ENCODE measurements around the gene CHMP2B.

Gene CHMP2B

DNA sequence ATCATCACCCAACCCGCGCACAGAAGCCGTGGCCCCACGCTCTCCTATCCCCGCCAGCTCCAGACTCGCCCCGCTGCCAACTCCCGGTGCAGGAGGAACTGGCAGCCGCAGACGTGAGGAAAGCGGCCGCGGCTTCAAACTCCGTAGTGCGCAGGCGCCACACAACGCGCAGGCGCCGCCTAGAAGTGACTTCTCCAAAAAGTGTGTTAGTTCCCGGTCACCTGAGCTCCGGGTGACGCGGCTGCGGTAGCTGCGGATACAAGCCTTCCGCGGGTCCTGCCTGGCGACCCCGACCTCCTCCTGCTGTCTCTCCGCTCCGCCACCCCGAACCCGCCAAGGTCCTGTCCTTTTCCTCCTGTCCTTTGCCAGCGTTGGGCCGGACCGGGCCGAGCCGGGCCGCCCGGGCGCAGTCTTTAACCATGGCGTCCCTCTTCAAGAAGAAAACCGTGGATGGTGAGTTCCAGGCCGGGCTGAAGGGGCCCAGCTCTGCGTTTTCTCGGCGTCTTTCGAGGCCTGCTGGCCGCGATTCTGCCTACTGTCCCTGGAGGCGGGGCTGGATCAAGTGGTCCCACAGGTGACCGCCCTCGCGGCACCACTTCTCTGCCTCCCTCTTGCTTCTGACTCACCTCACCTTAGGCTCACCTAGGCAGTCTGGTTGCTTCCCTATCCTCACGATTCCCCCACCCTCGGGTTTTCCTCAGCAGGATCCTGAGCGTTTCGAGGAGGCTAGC, at the start of gene CHMP2B:
Gene CHMP2B (plus strand): TSS at position 206 of the 731 bp plus-strand sequence. CDS start 214 bp downstream, at position 420.
- H3K4me3 ChIP-seq (ENCODE audit: low read length), result peak within 1 kb of the TSS; percentile 77
- TF ChIP-seq ZNF274 (IDR thresholded peaks at IDR 0.05; ENCODE audit: low read depth, low read length), result no peak

DNA sequence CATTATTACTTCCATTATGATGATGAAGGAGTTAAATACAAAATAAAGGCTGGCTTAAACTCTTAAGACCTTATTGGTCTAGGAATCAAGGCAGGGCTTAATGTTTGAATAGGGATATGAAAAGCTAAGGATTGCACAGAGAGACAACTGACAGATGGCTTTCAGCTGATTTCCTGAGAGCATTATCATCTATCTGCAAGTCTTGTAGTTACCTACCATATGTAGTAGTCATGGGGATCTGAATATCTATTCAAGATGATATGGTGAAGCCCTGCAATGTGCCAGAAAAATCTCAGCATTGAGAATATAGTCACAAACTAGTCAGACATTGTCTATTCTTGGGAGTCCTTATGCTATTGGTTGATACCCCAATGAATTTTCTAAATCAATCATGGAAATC, 47.5 kb upstream of the CHMP2B start:
- no peak for TF ChIP-seq ZNF274 (IDR thresholded peaks at IDR 0.05; ENCODE audit: low read depth, low read length)
- H3K4me3 ChIP-seq (ENCODE audit: low read length), result no peak overlapping the region

DNA sequence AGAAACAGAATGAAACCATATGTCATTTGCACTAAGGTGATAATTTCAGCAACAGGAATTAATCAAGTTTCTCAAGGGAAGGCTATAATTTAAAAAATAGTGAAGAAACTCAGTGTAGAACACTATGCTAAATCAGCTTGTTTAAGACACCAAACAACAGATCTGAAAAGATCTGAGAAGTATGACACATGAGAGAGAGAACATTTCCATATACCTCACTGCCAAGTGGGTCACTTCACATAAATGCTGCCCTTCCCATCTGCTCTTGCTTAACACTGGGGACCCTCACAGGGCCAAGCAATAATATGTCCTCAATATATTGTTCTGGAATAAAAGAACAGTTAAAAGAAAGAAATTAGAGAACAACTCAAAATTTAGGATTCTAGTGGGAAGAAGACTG, 45.6 kb upstream of the CHMP2B start:
- H3K4me3 ChIP-seq (ENCODE audit: low read length), result no peak overlapping the region
- no peak for TF ChIP-seq ZNF274 (IDR thresholded peaks at IDR 0.05; ENCODE audit: low read depth, low read length)

DNA sequence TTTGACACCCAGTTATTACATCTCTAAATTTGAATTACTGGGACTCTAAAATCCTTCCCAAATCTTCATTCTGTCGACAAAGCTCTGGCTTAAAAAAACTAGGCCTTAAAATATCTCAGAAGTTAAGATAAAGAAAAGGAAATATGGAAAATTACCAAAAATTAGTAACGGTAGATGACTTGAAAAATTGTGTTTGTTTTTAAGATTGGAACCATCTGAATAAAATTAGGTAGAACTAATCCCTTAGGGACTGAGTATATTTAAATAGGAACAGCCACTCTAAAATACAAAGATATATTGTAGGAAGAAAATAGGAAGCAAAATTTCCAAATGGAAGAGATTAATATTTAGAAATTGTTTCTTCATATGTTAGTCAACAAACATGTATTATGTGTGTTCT, 45.1 kb upstream of the CHMP2B start:
- no peak for TF ChIP-seq ZNF274 (IDR thresholded peaks at IDR 0.05; ENCODE audit: low read depth, low read length)
- no peak overlapping the region for H3K4me3 ChIP-seq (ENCODE audit: low read length)

DNA sequence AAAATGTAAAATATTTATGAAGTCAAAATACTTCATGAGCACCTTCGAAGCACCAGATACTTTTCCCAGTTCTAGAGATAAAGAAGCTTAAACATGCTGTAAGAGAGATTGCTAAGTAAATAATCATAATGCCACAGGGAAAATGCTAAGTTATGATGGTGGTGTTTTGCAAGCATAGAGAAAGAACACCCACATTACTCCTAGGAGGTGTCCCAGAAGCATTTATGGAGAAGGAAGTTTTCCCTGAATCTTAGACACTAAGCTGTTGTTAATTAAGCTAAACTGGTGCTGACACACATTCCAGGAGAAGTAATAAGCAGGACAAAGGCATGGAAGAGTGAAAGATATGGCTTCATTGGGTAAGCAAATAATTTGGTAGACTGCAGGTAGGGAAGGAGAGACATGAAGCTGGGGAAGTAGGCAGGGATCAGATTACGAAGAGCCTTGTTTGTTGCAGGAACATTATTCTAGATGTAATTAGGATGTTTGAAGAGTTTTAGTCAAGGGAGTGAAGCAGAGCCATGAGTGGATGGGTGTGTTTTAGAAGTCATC, 40.4 kb upstream of the CHMP2B start:
- H3K4me3 ChIP-seq (ENCODE audit: low read length), result no peak overlapping the region
- TF ChIP-seq ZNF274 (IDR thresholded peaks at IDR 0.05; ENCODE audit: low read depth, low read length), result no peak

GRCh38 chr3:87191175-87191574, 35.9 kb upstream of the CHMP2B start:
- no peak for TF ChIP-seq ZNF274 (IDR thresholded peaks at IDR 0.05; ENCODE audit: low read depth, low read length)

DNA sequence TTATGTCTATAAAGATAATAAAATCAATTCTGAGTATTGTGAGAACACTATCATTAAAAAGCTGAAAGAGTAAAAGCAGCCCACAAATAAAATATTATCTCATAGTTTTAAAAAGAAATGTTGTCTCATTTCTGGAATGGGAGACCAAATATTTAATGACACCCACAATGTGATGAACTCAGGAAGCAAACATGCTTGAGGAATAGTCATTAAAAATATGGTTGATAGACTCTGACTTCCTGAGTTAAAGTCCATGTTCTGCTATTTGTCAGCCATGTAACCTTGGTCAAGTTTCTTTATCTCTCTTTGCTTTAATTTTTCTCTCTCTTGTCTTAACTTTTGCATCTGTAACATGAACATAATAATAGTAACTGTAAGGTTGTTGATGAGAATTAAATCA, 35.5 kb upstream of the CHMP2B start:
- no peak overlapping the region for H3K4me3 ChIP-seq (ENCODE audit: low read length)
- TF ChIP-seq ZNF274 (IDR thresholded peaks at IDR 0.05; ENCODE audit: low read depth, low read length), result no peak

More at GRCh38 chr3:87191175-87191574, 35.9 kb upstream of the CHMP2B start:
- H3K4me3 ChIP-seq (ENCODE audit: low read length), result no peak overlapping the region

GRCh38 chr3:87196879-87197278, 30.2 kb upstream of the CHMP2B start:
- no peak overlapping the region for H3K4me3 ChIP-seq (ENCODE audit: low read length)
- no peak for TF ChIP-seq ZNF274 (IDR thresholded peaks at IDR 0.05; ENCODE audit: low read depth, low read length)

DNA sequence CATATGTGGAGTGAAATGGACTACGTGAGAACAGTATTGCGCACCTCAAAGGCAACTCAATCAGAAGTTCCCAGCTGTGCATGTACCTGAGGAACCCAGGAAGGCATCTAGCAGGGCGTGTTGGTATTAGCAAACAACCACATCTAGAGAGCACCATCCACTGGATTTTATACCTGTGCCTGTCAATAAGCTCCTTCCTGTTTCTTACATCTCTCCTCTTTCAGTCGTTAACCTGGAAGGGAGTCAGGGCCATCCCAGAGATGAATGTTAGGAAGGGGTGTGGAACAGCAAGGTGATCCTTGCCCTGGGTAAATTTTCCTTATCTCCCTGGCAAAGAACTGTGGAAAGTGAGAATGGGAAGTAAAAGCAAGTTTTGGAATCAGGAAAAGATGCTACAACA, 29.6 kb upstream of the CHMP2B start:
- no peak for TF ChIP-seq ZNF274 (IDR thresholded peaks at IDR 0.05; ENCODE audit: low read depth, low read length)
- H3K4me3 ChIP-seq (ENCODE audit: low read length), result no peak overlapping the region

GRCh38 chr3:87198774-87199173, 28.3 kb upstream of the CHMP2B start:
- no peak overlapping the region for H3K4me3 ChIP-seq (ENCODE audit: low read length)
- TF ChIP-seq ZNF274 (IDR thresholded peaks at IDR 0.05; ENCODE audit: low read depth, low read length), result no peak

DNA sequence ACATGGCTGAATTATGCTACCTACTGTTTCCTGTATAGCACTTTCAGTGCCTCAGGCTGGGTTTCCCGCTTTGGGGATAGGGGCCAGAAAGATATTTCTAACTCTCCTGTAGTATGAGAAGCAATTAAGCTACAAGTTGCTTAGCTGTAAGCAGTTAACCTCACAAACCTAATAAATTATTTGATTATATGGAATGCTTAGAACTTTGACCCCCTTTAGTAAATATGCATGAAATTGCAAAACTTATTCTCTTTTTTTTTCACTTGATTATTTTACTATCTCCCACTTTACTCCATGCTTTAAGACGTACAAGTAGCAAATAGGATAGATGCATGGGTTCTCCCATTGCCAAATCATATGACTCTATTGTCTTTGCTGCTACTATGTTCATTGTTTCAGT, 27.5 kb upstream of the CHMP2B start:
- no peak overlapping the region for H3K4me3 ChIP-seq (ENCODE audit: low read length)
- TF ChIP-seq ZNF274 (IDR thresholded peaks at IDR 0.05; ENCODE audit: low read depth, low read length), result no peak

GRCh38 chr3:87200060-87200647, 27.0 kb upstream of the CHMP2B start:
- no peak for TF ChIP-seq ZNF274 (IDR thresholded peaks at IDR 0.05; ENCODE audit: low read depth, low read length)
- H3K4me3 ChIP-seq (ENCODE audit: low read length), result no peak overlapping the region

DNA sequence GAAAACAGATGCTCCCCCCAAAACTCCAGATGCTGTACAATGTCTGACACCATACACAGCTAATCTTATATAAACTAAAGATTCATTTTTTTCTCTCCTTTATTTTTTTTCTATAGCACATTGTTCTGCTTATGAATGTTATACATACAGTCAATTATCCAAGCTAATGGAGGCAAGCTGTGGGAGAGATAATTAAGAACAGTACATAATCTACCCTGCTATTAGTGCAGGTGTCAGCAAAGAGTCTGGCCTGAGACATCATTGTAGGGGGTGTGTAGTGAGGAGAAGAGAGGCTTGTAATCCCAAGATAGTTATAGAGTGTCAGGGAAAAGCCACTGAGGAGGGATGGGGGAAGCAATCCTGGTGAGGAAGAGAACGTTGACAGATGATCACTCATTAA, 25.4 kb upstream of the CHMP2B start:
- no peak for TF ChIP-seq ZNF274 (IDR thresholded peaks at IDR 0.05; ENCODE audit: low read depth, low read length)
- no peak overlapping the region for H3K4me3 ChIP-seq (ENCODE audit: low read length)

- H3K4me3 ChIP-seq (ENCODE audit: low read length), result no peak overlapping the region
- TF ChIP-seq ZNF274 (IDR thresholded peaks at IDR 0.05; ENCODE audit: low read depth, low read length), result no peak
These were observed 23.3 kb upstream of the CHMP2B start for GRCh38 chr3:87203809-87204208.

GRCh38 chr3:87206070-87206469, 21.0 kb upstream of the CHMP2B start:
- no peak for TF ChIP-seq ZNF274 (IDR thresholded peaks at IDR 0.05; ENCODE audit: low read depth, low read length)
- H3K4me3 ChIP-seq (ENCODE audit: low read length), result no peak overlapping the region

Measured in GM08714 (cell line).